ENCODE results near the gene TCERG1L. TPM values are rescaled to one million over a fixed set of nuclear protein-coding genes. Genes with fewer than 3 reads are reported as not detected.
A peak's percentile ranks its signal among the peaks of the same experiment; 100 is the strongest.

The TCERG1L gene
- total RNA-seq, 1 experiment from 2014 or later: not detected

GRCh38 chr10:131247873-131248272 is 63.6 kb downstream of the TCERG1L start:
- H3K9me2 ChIP-seq (replicated peaks; ENCODE audit: insufficient read depth, low read length): no peaks in the 10 kb centered on the region
- no peak overlapping the region for H3K4me3 ChIP-seq (ENCODE audit: low read length)
- H3K27me3 ChIP-seq (ENCODE audit: low read length): no peaks in the 10 kb centered on the region
- H4K20me1 ChIP-seq (ENCODE audit: insufficient read depth, low read depth, low read length): no peaks in the 10 kb centered on the region
- H3K36me3 ChIP-seq (ENCODE audit: insufficient read depth, low read length): no peaks in the 10 kb centered on the region
- no peak overlapping the region for H3K27ac ChIP-seq (ENCODE audit: low read length)
- H3K9me3 ChIP-seq (ENCODE audit: low read length): no peaks in the 10 kb centered on the region
- no peaks in the 10 kb centered on the region for H3K79me2 ChIP-seq (ENCODE audit: low read length)
- H3K4me2 ChIP-seq (ENCODE audit: low read depth, low read length, poor library complexity, severe bottlenecking): no peak overlapping the region
- no peaks in the 10 kb centered on the region for H3K4me1 ChIP-seq (ENCODE audit: low read length)
- no peak overlapping the region for H2AFZ ChIP-seq (ENCODE audit: low read length)
- DNase-seq: no peak
- H3K9ac ChIP-seq (ENCODE audit: low read length): no peak overlapping the region

DNA sequence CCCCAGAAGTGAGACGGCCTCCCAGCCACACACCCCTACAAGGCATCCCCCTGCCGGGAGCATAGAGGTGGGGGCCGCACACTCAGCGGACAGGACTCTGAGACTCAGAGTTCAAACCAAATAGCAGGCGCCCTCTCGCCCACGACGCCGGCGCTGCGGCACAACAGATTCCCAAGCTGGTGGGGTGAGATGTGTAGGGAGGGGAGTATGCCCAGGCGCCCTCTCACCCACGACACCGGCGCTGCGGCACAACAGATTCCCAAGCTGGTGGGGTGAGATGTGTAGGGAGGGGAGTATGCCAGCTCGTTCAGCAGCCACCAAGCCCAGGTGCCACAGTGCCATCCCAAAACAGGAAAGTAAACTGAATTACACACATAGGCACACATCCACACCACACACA is 64.7 kb downstream of the TCERG1L start:
- H3K4me1 ChIP-seq (ENCODE audit: low read length): no peaks in the 10 kb centered on the region

DNA sequence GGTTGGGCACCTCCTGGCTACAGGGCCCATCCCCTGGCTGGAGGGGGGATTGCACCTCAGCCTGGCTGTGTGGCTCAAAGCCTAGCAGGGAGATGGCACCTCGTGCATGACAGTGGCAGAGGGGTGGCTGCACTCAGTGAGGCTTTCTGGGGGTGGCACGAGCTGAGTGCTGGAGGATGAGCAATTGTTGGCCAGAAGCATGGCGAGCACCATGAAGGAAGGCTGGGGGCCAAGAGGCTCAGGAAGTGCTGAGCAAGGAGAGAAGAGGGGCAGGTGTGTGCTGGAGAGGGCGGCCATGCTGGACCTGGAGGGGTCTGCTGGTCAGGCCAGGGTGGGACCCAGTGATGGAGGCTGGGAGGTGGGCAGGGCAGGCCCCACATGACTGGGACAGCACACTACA is 65.4 kb downstream of the TCERG1L start:
- Histone ChIP-seq H3K4me1 (ENCODE audit: low read length) (no peaks in the 10 kb centered on the region), H3K9me2 (replicated peaks; ENCODE audit: insufficient read depth, low read length) (no peaks in the 10 kb centered on the region), H2AFZ (ENCODE audit: low read length) (no peak overlapping the region), H4K20me1 (ENCODE audit: insufficient read depth, low read depth, low read length) (no peaks in the 10 kb centered on the region), H3K27me3 (ENCODE audit: low read length) (no peaks in the 10 kb centered on the region), H3K27ac (ENCODE audit: low read length) (no peak overlapping the region), H3K4me2 (ENCODE audit: low read depth, low read length, poor library complexity, severe bottlenecking) (no peak overlapping the region), H3K9me3 (ENCODE audit: low read length) (no peaks in the 10 kb centered on the region), H3K36me3 (ENCODE audit: insufficient read depth, low read length) (no peaks in the 10 kb centered on the region), H3K79me2 (ENCODE audit: low read length) (no peaks in the 10 kb centered on the region), H3K9ac (ENCODE audit: low read length) (no peak overlapping the region), H3K4me3 (ENCODE audit: low read length) (no peak overlapping the region)
- DNase-seq: no peak

More for the DNA sequence above, 64.7 kb downstream of the TCERG1L start:
- no peak overlapping the region for H2AFZ ChIP-seq (ENCODE audit: low read length)
- H3K27ac ChIP-seq (ENCODE audit: low read length): no peak overlapping the region
- H3K9me2 ChIP-seq (replicated peaks; ENCODE audit: insufficient read depth, low read length): no peaks in the 10 kb centered on the region
- H3K9ac ChIP-seq (ENCODE audit: low read length): no peak overlapping the region
- no peak for DNase-seq
- H3K4me2 ChIP-seq (ENCODE audit: low read depth, low read length, poor library complexity, severe bottlenecking): no peak overlapping the region
- H4K20me1 ChIP-seq (ENCODE audit: insufficient read depth, low read depth, low read length): no peaks in the 10 kb centered on the region
- H3K4me3 ChIP-seq (ENCODE audit: low read length): no peak overlapping the region
- H3K27me3 ChIP-seq (ENCODE audit: low read length): no peaks in the 10 kb centered on the region
- no peaks in the 10 kb centered on the region for H3K9me3 ChIP-seq (ENCODE audit: low read length)
- H3K36me3 ChIP-seq (ENCODE audit: insufficient read depth, low read length): no peaks in the 10 kb centered on the region
- no peaks in the 10 kb centered on the region for H3K79me2 ChIP-seq (ENCODE audit: low read length)

DNA sequence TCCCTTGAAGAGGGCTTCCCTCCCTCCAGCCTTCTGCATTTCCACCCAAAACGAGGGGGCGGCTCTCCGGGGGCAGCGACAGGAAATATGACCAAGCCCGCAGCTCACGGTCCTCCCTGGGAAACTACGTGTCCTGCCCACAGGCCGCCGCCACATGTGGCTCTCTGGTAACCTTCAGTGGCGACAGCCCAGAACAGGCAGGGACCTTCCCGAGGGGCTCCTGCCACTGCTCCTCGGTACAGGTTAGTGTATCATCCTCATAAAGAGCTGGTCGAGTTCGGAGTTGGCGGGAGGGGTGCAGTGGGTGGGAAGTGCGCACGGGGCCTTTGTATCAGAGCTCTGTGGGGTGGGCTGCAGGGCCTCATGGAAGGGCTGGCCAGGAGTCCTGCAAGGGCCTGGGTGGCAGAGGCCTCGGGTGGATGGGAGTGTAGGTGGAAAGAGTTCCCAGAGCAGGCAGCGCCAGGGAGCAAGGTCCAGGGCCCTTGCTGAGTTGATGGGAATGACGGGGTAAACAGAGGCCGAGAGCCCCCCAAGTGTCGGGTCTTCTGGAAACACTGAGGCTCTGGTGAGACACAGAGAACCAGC is 66.0 kb downstream of the TCERG1L start:
- Histone ChIP-seq H3K9ac (ENCODE audit: low read length) (no peak overlapping the region), H3K9me2 (replicated peaks; ENCODE audit: insufficient read depth, low read length) (no peaks in the 10 kb centered on the region), H4K20me1 (ENCODE audit: insufficient read depth, low read depth, low read length) (no peaks in the 10 kb centered on the region), H3K27ac (ENCODE audit: low read length) (no peak overlapping the region), H3K4me1 (ENCODE audit: low read length) (no peaks in the 10 kb centered on the region), H3K9me3 (ENCODE audit: low read length) (no peaks in the 10 kb centered on the region), H3K4me3 (ENCODE audit: low read length) (no peak overlapping the region), H3K27me3 (ENCODE audit: low read length) (no peaks in the 10 kb centered on the region), H3K79me2 (ENCODE audit: low read length) (no peaks in the 10 kb centered on the region), H2AFZ (ENCODE audit: low read length) (no peak overlapping the region), H3K36me3 (ENCODE audit: insufficient read depth, low read length) (no peaks in the 10 kb centered on the region), H3K4me2 (ENCODE audit: low read depth, low read length, poor library complexity, severe bottlenecking) (no peak overlapping the region)
- DNase-seq: no peak

DNA sequence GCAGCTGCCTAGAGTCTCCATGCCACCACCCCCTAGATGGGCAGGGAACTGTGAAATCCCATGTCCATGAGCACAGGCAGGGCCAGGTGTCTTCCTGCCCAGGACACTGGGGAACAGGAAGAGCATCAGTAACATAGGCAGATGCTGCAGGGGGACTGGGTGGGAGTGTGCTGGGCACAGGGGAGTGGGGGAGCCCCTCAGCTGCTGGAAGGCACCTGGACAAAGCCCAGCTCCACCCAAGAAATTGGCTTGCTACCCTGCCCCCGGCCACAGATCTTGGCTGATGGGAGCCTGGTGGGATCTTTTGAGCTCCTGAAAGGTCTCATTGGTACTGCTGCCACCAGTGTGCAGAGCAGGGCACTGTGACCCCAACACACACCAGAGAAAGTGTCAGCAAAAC is 66.7 kb downstream of the TCERG1L start:
- no peak overlapping the region for H3K4me3 ChIP-seq (ENCODE audit: low read length)
- H2AFZ ChIP-seq (ENCODE audit: low read length): no peak overlapping the region
- H3K9ac ChIP-seq (ENCODE audit: low read length): no peak overlapping the region
- no peaks in the 10 kb centered on the region for H3K36me3 ChIP-seq (ENCODE audit: insufficient read depth, low read length)
- H4K20me1 ChIP-seq (ENCODE audit: insufficient read depth, low read depth, low read length): no peaks in the 10 kb centered on the region
- H3K79me2 ChIP-seq (ENCODE audit: low read length): no peaks in the 10 kb centered on the region
- no peaks in the 10 kb centered on the region for H3K4me1 ChIP-seq (ENCODE audit: low read length)
- H3K27me3 ChIP-seq (ENCODE audit: low read length): no peaks in the 10 kb centered on the region
- no peaks in the 10 kb centered on the region for H3K9me2 ChIP-seq (replicated peaks; ENCODE audit: insufficient read depth, low read length)
- DNase-seq: no peak
- H3K4me2 ChIP-seq (ENCODE audit: low read depth, low read length, poor library complexity, severe bottlenecking): no peak overlapping the region
- H3K9me3 ChIP-seq (ENCODE audit: low read length): no peaks in the 10 kb centered on the region
- no peak overlapping the region for H3K27ac ChIP-seq (ENCODE audit: low read length)

DNA sequence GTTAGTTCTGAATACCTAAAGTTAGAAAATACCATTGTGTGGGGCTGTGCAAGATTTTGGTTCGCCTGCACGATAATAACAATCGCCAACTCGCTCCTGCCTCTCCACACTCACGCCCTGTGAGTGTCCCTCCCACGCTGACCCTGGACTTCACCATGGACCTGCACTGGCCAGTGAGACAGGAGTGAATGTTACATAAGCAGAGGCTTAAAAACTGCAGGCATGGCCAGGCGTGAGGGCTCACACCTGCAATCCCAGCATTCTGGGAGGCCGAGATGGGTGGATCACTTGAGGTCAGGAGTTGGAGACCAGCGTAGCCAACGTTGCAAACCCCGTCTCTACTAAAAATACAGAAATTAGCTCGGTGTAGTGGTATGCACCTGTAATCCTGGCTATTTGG is 68.4 kb downstream of the TCERG1L start:
- H3K4me1 ChIP-seq (ENCODE audit: low read length): no peaks in the 10 kb centered on the region
- H3K27ac ChIP-seq (ENCODE audit: low read length): no peak overlapping the region
- H3K36me3 ChIP-seq (ENCODE audit: insufficient read depth, low read length): no peaks in the 10 kb centered on the region
- no peaks in the 10 kb centered on the region for H4K20me1 ChIP-seq (ENCODE audit: insufficient read depth, low read depth, low read length)
- no peaks in the 10 kb centered on the region for H3K27me3 ChIP-seq (ENCODE audit: low read length)
- no peak overlapping the region for H2AFZ ChIP-seq (ENCODE audit: low read length)
- no peaks in the 10 kb centered on the region for H3K79me2 ChIP-seq (ENCODE audit: low read length)
- no peak for DNase-seq
- no peak overlapping the region for H3K9ac ChIP-seq (ENCODE audit: low read length)
- no peaks in the 10 kb centered on the region for H3K9me2 ChIP-seq (replicated peaks; ENCODE audit: insufficient read depth, low read length)
- H3K9me3 ChIP-seq (ENCODE audit: low read length): no peaks in the 10 kb centered on the region
- H3K4me3 ChIP-seq (ENCODE audit: low read length): no peak overlapping the region
- no peak overlapping the region for H3K4me2 ChIP-seq (ENCODE audit: low read depth, low read length, poor library complexity, severe bottlenecking)

DNA sequence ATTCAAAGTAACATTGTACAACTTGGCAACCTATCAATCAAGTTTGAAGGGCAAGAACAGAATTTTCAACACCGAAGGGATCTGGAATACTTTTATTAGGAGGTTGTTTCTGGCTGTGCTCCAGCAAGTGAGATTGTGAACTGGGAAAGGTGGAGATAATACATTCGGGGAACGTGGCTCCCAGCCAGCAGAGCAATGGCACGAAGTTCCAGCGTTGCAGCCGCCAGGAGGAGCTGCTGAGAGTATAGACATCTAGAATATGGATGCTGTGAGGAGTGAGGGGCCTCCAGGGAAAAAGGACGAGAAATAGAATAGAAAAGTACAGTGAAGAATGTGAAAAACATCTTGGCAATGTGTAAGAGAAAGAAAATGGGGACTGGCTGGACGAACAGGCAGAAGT is 69.5 kb downstream of the TCERG1L start:
- H3K27me3 ChIP-seq (ENCODE audit: low read length): no peaks in the 10 kb centered on the region
- no peak overlapping the region for H3K9ac ChIP-seq (ENCODE audit: low read length)
- H3K4me2 ChIP-seq (ENCODE audit: low read depth, low read length, poor library complexity, severe bottlenecking): no peak overlapping the region
- no peaks in the 10 kb centered on the region for H4K20me1 ChIP-seq (ENCODE audit: insufficient read depth, low read depth, low read length)
- no peaks in the 10 kb centered on the region for H3K4me1 ChIP-seq (ENCODE audit: low read length)
- no peaks in the 10 kb centered on the region for H3K9me3 ChIP-seq (ENCODE audit: low read length)
- H3K36me3 ChIP-seq (ENCODE audit: insufficient read depth, low read length): no peaks in the 10 kb centered on the region
- no peak overlapping the region for H3K4me3 ChIP-seq (ENCODE audit: low read length)
- peak; percentile 75 for DNase-seq
- H3K79me2 ChIP-seq (ENCODE audit: low read length): no peaks in the 10 kb centered on the region
- H3K27ac ChIP-seq (ENCODE audit: low read length): no peak overlapping the region
- H3K9me2 ChIP-seq (replicated peaks; ENCODE audit: insufficient read depth, low read length): no peaks in the 10 kb centered on the region
- H2AFZ ChIP-seq (ENCODE audit: low read length): no peak overlapping the region

- H3K4me2 ChIP-seq (ENCODE audit: low read depth, low read length, poor library complexity, severe bottlenecking): no peak overlapping the region
- no peaks in the 10 kb centered on the region for H3K79me2 ChIP-seq (ENCODE audit: low read length)
- H3K27me3 ChIP-seq (ENCODE audit: low read length): no peaks in the 10 kb centered on the region
- H3K36me3 ChIP-seq (ENCODE audit: insufficient read depth, low read length): no peaks in the 10 kb centered on the region
- DNase-seq: no peak
- H2AFZ ChIP-seq (ENCODE audit: low read length): no peak overlapping the region
- no peaks in the 10 kb centered on the region for H3K9me2 ChIP-seq (replicated peaks; ENCODE audit: insufficient read depth, low read length)
- H3K4me3 ChIP-seq (ENCODE audit: low read length): no peak overlapping the region
- no peak overlapping the region for H3K27ac ChIP-seq (ENCODE audit: low read length)
- H3K9ac ChIP-seq (ENCODE audit: low read length): no peak overlapping the region
- H4K20me1 ChIP-seq (ENCODE audit: insufficient read depth, low read depth, low read length): no peaks in the 10 kb centered on the region
- H3K4me1 ChIP-seq (ENCODE audit: low read length): no peaks in the 10 kb centered on the region
- H3K9me3 ChIP-seq (ENCODE audit: low read length): no peaks in the 10 kb centered on the region
Measured at GRCh38 chr10:131240691-131241090, 70.8 kb downstream of the TCERG1L start.

GRCh38 chr10:131239926-131240325 is 71.6 kb downstream of the TCERG1L start:
- Histone ChIP-seq H3K79me2 (ENCODE audit: low read length) (no peaks in the 10 kb centered on the region), H4K20me1 (ENCODE audit: insufficient read depth, low read depth, low read length) (no peaks in the 10 kb centered on the region), H3K9me2 (replicated peaks; ENCODE audit: insufficient read depth, low read length) (no peaks in the 10 kb centered on the region), H3K27ac (ENCODE audit: low read length) (no peak overlapping the region), H3K27me3 (ENCODE audit: low read length) (no peaks in the 10 kb centered on the region), H3K36me3 (ENCODE audit: insufficient read depth, low read length) (no peaks in the 10 kb centered on the region), H3K4me2 (ENCODE audit: low read depth, low read length, poor library complexity, severe bottlenecking) (no peak overlapping the region), H3K9me3 (ENCODE audit: low read length) (no peaks in the 10 kb centered on the region), H2AFZ (ENCODE audit: low read length) (no peak overlapping the region), H3K9ac (ENCODE audit: low read length) (no peak overlapping the region), H3K4me3 (ENCODE audit: low read length) (no peak overlapping the region), H3K4me1 (ENCODE audit: low read length) (no peaks in the 10 kb centered on the region)
- DNase-seq: no peak

Measured in Karpas-422 (cell line).